HAP-1 (cell line): ENCODE data around the gene MGME1.

Experiments used
- DNase-seq, 2 experiments: peaks; one replicate each; pipeline ENCODE4 v3.0.0-alpha.2; 2016 to 2020; ENCODE audit warnings: low spot score in 2 of 2
- H3K27me3 ChIP-seq: fragments of 250-450 bp; sonication (Bioruptor Pico); 2 replicates; pipeline ENCODE4 v1.5.1; 2020; ENCODE audit warnings: low read depth, mild to moderate bottlenecking, moderate library complexity
- H3K36me3 ChIP-seq: fragments of 250-450 bp; sonication (Bioruptor Pico); replicated peaks from 2 replicates; pipeline ENCODE4 v1.5.1; 2020; ENCODE audit warnings: mild to moderate bottlenecking
- H3K4me1 ChIP-seq: fragments of 250-450 bp; sonication (Bioruptor Pico); 2 replicates; pipeline ENCODE4 v1.5.1; 2020; ENCODE audit warnings: mild to moderate bottlenecking
- H3K4me3 ChIP-seq: fragments of 250-450 bp; sonication (Bioruptor Pico); 2 replicates; pipeline ENCODE4 v1.5.1; 2020; ENCODE audit warnings: mild to moderate bottlenecking, moderate library complexity
- H3K9me3 ChIP-seq: fragments of 250-450 bp; sonication (Bioruptor Pico); 2 replicates; pipeline ENCODE4 v1.5.1; 2020; ENCODE audit warnings: mild to moderate bottlenecking, moderate library complexity
- in situ Hi-C: fragments of 300-500 bp; cut with MboI; formaldehyde crosslinking; loops from 3 replicates; pipeline ENCODE4 v1.14.3; 2020; ENCODE audit warnings: low sequenced_read_pairs, inconsistent platforms, mixed read lengths

Gene MGME1

DNA sequence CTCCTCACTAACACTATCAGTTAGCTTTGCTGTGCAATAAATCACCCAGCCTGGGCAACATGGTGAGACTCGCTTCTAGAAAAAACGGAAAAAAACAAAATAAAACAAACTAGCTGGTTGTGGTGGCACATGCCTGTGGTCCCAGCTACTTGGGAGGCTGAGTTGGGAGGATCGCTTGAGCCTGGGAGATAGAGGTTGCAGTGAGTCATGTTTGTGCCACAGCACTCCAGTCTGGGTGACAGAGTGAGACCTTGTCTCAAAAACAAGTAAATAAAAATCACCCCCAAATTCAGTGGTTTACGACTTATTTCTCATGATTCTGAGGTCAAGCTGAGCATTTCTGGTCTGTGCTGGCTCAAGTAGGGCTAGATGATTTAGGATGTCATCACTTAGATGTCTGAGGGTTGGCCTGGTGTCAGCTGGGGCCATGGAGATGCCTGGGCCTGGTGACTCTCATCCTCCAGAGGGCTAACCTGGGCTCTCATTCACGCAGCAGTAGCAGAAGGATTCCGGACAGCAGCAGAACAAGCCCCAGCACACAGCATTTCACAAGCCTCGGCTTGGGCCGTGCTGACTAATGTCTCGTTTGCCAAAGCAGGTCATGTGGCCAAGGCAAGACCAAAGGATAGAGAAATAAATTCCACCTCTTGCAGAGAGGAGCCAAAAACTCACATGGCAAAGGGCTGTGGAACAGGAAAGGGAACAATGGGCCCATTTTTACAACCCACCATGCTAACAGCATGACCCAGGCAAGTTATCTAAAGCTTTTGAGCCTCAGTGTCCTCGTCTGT, 32.5 kb downstream of the MGME1 start:
- Histone ChIP-seq H3K36me3 (no peaks in the 10 kb centered on the region), H3K27me3 (no peaks in the 10 kb centered on the region), H3K4me1 (no peaks in the 10 kb centered on the region), H3K4me3 (no peak overlapping the region), H3K9me3 (no peaks in the 10 kb centered on the region)
- no peak for DNase-seq
- in situ Hi-C loops = no loop called here

- H3K4me1 ChIP-seq = no peaks in the 10 kb centered on the region
- DNase-seq = no peak
- in situ Hi-C loops = no loop called here
- H3K9me3 ChIP-seq = no peaks in the 10 kb centered on the region
- H3K27me3 ChIP-seq = no peaks in the 10 kb centered on the region
- no peak overlapping the region for H3K4me3 ChIP-seq
- H3K36me3 ChIP-seq = no peaks in the 10 kb centered on the region
These were observed 35.1 kb downstream of the MGME1 start for GRCh38 chr20:18003897-18004296.

DNA sequence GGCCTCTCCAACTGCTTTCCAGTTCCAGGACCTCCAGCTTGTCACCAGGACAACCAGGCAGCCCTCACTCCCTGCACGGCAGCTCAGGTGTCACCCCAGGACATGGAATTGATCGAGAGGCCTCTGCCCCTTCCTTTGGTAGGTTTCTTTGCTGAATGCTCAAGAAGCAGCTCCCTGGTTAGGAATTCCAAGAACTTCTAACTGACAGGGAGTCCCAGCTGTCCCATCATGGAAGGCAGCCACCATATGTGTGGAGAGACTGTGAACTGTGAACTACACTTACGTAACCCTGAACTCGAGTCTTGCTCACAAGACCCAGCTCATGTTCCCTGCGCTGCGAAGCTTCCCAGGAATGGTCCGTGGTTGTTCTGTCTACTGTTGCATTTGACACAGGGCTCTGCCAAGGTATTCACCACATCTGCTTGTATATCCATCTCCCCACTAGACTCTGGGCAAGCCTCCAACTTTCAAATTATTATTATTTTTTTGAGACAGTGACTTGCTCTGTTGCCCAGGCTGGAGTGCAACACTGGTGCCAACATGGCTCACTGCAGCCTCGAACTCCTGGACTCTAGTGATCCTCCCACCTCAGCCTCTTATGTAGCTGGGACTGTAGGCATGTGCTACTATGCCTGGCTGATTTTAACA, 35.7 kb downstream of the MGME1 start:
- Histone ChIP-seq H3K9me3 (no peaks in the 10 kb centered on the region), H3K36me3 (no peaks in the 10 kb centered on the region), H3K27me3 (no peaks in the 10 kb centered on the region), H3K4me3 (no peak overlapping the region), H3K4me1 (no peaks in the 10 kb centered on the region)
- in situ Hi-C loops = no loop called here
- no peak for DNase-seq

DNA sequence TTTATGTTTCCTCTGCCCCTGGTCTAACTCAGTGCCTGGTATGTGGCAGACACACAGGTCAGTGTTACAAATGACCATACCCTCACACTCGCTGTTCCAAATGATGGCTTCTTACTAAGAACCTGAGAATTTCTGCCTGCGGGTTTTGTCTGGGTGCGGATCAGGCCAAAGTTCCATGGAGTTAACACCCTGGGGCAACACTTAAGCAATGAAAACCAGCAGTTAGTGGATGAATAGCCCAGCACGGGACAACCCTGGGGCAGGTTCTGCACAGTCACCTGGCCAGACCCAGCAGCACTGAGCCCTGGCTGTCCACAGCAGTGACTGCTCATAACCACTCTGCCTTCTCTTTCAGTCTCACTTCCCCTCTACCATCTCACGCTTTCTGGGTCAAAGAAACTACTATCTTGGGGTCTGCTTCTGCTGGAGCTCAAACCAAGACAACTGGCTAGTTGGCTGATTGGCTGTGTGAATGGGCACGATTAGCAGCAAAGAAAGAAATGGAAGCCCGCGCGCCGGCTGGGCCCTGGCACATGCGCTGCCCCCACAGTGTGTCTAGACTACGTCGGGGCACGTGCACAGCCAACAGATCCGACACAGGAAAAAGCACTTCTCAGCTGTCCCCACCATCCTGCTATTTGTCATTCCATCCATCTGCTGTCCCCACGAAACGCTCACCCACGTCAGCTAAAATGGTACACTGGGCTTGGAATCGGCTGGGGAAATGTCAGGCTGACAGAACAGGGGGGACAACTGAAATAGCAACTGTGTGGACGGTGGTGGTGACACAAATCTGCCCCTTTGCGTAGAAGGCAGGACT, 36.6 kb downstream of the MGME1 start:
- no peaks in the 10 kb centered on the region for H3K9me3 ChIP-seq
- no peak overlapping the region for H3K4me3 ChIP-seq
- no peaks in the 10 kb centered on the region for H3K4me1 ChIP-seq
- no peaks in the 10 kb centered on the region for H3K36me3 ChIP-seq
- in situ Hi-C loops = no loop called here
- H3K27me3 ChIP-seq = no peaks in the 10 kb centered on the region
- DNase-seq = no peak

DNA sequence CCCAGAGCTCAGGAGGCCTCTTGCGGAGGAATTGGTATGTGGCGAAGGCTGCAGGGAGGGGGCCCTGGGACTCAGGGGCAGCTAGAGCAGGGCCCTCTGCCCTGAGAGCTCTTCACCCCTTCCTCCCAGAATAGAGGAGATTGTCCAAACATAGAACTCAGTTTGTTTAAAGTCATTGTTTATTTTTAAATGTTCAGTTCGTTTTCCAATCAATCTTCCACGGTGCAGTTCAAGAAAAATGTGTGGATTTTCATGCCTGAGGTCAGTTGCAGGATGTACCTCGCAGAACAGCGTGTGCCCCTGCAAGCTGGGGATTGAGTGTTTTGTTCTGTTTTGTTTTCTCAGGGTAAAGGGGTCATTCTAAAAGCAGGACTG, 37.2 kb downstream of the MGME1 start:
- H3K9me3 ChIP-seq = no peaks in the 10 kb centered on the region
- H3K4me3 ChIP-seq = no peak overlapping the region
- no peak for DNase-seq
- in situ Hi-C loops = no loop called here
- H3K27me3 ChIP-seq = no peaks in the 10 kb centered on the region
- H3K4me1 ChIP-seq = no peaks in the 10 kb centered on the region
- no peaks in the 10 kb centered on the region for H3K36me3 ChIP-seq

- in situ Hi-C loops = no loop called here
- no peaks in the 10 kb centered on the region for H3K4me1 ChIP-seq
- no peaks in the 10 kb centered on the region for H3K9me3 ChIP-seq
- no peak for DNase-seq
- H3K4me3 ChIP-seq = no peak overlapping the region
- H3K36me3 ChIP-seq = no peaks in the 10 kb centered on the region
- no peaks in the 10 kb centered on the region for H3K27me3 ChIP-seq
These were observed 37.9 kb downstream of the MGME1 start for GRCh38 chr20:18006684-18007083.

DNA sequence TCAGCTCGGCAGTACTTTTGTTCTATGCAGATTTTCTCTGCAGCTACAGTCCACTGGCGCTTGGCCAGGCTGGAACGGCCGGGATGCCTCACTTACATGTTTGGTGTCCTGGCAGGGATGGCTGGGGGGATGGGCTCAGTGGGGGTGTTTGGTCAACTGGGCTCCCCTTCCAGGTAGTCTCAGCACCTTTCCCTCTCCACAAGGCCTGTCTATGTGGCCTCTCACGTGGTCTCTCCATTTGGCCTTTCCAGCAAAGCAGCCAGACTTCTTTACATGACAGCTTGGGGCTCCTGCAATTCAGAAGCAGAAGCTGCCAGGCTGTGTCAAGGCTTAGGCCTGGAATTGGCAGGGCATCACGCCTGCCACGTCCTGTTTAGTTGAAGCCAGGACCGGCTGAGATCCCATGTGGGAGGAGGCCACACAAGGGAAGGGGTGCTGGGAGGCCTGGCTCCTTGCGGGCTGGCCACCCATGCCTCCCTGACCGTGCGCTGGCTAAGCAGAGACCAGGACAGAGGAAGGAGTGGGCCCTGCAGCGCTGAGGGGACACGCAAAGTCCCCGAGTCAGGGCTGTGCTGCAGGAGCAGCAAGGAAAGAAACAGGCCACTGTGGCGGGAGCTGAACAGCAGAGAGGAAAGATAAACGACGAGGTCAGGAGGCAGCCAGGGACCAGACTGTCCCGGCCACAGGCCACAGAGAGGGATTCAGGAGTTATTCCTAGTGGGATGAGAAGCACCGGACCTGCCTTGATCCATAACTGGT, 38.9 kb downstream of the MGME1 start:
- Histone ChIP-seq H3K4me3 (no peak overlapping the region), H3K36me3 (no peaks in the 10 kb centered on the region), H3K4me1 (no peaks in the 10 kb centered on the region), H3K27me3 (no peaks in the 10 kb centered on the region), H3K9me3 (no peaks in the 10 kb centered on the region)
- in situ Hi-C loops = no loop called here
- no peak for DNase-seq

- no peak for DNase-seq
- in situ Hi-C loops = no loop called here
These were observed 40.3 kb downstream of the MGME1 start for GRCh38 chr20:18009116-18009515.

DNA sequence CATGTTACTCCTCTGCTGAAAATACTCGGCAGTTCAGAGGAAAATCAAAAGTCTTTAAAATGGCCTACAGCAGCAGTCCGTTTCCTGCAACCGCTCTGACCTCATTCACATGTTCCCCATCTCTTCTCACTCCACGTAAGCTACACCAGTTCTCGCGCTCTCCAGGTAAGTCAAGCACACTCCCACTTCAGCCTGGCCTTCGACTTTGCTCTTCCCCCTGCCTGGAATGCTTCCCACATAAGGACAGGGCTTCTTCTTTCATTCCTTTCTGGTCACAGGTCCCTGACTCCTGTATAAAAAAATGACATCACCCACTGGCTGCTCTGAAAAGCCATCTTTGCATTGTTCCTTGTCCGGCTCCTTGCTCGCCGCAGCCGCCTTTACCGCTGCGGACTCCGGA, 42.7 kb downstream of the MGME1 start:
- in situ Hi-C loops = no loop called here
- no peak for DNase-seq
- no peaks in the 10 kb centered on the region for H3K4me1 ChIP-seq
- H3K9me3 ChIP-seq = no peaks in the 10 kb centered on the region
- H3K36me3 ChIP-seq = no peaks in the 10 kb centered on the region
- no peaks in the 10 kb centered on the region for H3K27me3 ChIP-seq
- no peak overlapping the region for H3K4me3 ChIP-seq

More at GRCh38 chr20:18009116-18009515, 40.3 kb downstream of the MGME1 start:
- Histone ChIP-seq H3K27me3 (no peaks in the 10 kb centered on the region), H3K9me3 (no peaks in the 10 kb centered on the region), H3K36me3 (no peaks in the 10 kb centered on the region), H3K4me3 (no peak overlapping the region), H3K4me1 (no peaks in the 10 kb centered on the region)

DNA sequence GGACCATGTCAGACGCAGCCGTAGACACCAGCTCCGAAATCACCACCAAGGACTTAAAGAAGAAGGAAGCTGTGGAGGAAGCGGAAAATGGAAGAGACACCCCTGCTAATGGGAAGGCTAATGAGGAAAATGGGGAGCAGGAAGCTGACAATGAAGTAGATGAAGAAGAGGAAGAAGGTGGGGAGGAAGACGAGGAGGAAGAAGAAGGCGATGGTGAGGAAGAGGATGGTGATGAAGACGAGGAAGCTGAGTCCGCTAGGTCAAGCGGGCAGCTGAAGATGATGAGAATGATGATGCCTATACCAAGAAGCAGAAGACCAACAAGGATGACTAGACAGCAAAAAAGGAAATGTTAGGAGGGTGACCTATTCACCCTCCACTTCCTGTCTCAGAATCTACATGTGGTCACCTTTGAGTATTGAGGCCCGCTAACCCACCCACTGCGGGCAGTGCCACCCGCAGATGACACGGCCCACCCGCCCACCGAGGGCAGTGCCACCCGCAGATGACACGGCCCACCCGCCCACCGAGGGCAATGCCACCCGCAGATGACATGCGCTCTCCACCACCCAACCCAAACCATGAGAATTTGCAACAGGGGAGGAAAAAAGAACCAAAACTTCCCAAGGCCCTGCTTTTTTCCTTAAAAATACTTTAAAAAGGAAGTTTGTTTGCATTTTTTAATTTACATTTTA, 43.3 kb downstream of the MGME1 start:
- Histone ChIP-seq H3K4me1 (no peaks in the 10 kb centered on the region), H3K4me3 (no peak overlapping the region), H3K9me3 (no peaks in the 10 kb centered on the region), H3K36me3 (no peaks in the 10 kb centered on the region), H3K27me3 (no peaks in the 10 kb centered on the region)
- in situ Hi-C loops = no loop called here
- no peak for DNase-seq

DNA sequence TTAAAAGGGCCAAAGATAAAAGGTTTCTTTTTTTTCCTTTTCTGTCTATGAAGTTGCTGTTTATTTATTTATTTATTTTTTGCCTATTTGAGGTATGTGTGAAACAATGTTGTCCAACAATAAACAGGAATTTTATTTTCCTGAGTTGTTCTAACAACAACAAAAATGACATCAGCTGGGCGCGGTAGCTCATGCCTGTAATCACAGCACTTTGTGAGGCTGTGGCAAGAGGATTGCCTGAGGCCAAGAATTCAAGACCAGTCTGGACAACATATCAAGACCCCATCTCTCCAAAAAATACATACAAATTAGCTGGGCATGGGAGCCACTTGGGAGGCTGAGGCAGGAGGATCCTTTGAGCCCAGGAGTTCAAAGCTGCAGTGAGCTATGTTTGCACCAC, 44.1 kb downstream of the MGME1 start:
- Histone ChIP-seq H3K4me3 (no peak overlapping the region), H3K4me1 (no peaks in the 10 kb centered on the region), H3K9me3 (no peaks in the 10 kb centered on the region), H3K36me3 (no peaks in the 10 kb centered on the region), H3K27me3 (no peaks in the 10 kb centered on the region)
- DNase-seq = no peak
- in situ Hi-C loops = no loop called here

DNA sequence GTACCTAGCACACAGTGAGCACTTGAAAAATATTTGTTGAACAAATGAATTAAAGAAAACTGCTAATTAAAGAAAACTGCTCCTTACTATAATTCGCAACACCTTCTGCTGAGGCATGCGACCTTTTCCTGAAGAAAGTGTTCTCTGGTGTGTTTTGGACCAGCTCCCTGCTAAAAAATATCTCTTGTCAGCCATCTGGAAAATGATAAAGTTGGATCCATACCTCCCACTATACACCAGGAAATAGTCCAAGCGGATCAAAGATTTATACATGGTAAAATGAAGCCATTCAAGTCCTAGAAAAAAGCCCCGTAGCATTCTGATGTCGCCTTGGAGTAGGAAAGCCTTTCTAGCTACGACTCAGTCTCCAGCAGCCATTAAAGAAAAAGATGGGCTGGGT, 45.6 kb downstream of the MGME1 start:
- in situ Hi-C loops = no loop called here
- DNase-seq = no peak
- no peaks in the 10 kb centered on the region for H3K9me3 ChIP-seq
- H3K36me3 ChIP-seq = no peaks in the 10 kb centered on the region
- H3K27me3 ChIP-seq = no peaks in the 10 kb centered on the region
- no peak overlapping the region for H3K4me3 ChIP-seq
- H3K4me1 ChIP-seq = no peaks in the 10 kb centered on the region

- no peak for DNase-seq
- H3K4me3 ChIP-seq = no peak overlapping the region
- in situ Hi-C loops = no loop called here
These were observed 48.0 kb downstream of the MGME1 start for GRCh38 chr20:18016772-18017171.

More at GRCh38 chr20:18016772-18017171, 48.0 kb downstream of the MGME1 start:
- Histone ChIP-seq H3K4me1 (no peaks in the 10 kb centered on the region), H3K9me3 (no peaks in the 10 kb centered on the region), H3K36me3 (no peaks in the 10 kb centered on the region), H3K27me3 (no peaks in the 10 kb centered on the region)
